GM18861 (cell line): Measurements from ENCODE around the gene TBCA.
"Not testable (repeated sequence)": the region's sequence is repeated elsewhere in the genome, so short reads cannot be mapped to it uniquely, and the experiment has no call there.

Experiments
- ATAC-seq: cut with Tn5 transposase; IDR thresholded peaks from one replicate; pipeline ENCODE4 v1.9.1; 2021; ENCODE audit not compliant: unreplicated experiment

Gene TBCA

DNA sequence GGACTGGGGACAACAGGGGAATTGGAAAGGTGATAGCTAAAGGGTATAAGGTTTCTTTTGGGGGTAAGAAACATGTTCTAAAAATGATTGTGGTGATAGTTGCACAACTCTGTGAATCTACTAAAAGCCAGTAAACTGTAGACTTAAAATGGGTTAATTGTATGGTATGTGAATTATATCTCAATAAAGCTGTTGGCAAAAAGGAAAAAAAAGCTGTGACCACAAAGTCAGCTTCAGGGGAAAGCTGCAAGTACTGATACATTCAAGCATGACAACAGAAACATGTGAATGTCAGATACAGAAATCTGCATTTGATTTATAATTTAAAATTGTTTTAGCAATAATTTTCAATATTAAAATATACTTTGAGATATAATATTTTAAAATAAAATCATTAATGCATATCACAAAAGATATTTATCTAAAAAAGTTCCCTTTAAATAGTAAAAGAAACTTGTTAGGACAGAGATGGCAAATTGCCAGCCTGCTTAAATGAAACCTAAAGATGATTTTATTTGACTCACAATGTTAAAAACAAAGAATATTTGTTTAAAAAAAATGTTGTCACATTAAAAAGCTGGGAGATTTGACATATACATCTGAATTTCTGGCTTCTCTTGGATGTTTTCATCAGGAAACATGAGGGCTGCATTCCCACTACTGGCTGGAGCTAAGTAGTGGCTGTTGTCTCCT is 66.0 kb downstream of the TBCA start:
- no peak for ATAC-seq

GRCh38 chr5:77709340-77709739 is 66.8 kb downstream of the TBCA start:
- ATAC-seq, result no peak

GRCh38 chr5:77707791-77708190 is 68.3 kb downstream of the TBCA start:
- ATAC-seq, result no peak

- not testable (repeated sequence) for ATAC-seq
Observed at GRCh38 chr5:77699569-77699968, 76.6 kb downstream of the TBCA start.

DNA sequence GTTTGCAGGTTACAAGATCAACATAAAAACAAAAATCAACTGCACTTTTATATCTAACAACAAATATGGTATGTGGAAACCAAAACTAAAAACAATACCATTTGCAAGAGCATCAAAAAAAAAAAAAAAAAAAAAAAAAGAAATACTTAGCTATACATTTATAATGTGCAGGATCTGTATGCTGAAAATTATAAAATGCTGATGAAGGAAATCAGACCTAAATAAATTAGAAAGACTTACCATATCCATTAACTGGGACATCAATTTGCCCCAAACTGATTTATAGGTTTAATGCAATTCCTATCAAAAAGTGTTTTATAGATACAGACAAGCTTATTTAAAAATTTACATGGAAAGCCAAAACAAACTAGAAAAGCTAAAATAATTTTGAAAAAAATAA is 77.2 kb downstream of the TBCA start:
- no peak for ATAC-seq

- no peak for ATAC-seq
Observed at GRCh38 chr5:77697692-77698091, 78.4 kb downstream of the TBCA start.

DNA sequence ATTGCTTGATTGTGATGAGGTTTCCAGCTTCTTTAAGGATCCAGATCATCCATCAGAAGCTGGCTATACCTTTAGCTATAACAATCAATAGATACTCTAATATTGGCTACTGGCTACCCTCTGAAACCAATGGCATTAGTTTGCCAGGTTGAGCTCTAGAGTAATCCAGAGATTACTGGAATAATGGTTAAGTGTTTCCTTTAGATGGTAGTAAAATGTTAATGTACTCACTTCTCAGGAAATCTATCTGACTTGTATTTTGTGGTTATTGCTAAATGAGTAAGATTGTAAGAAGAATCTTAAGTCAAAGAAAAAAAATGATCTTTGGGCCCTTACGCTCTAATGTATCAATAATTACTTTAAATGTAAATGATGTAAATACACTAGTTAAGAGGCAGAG is 80.0 kb downstream of the TBCA start:
- no peak for ATAC-seq

DNA sequence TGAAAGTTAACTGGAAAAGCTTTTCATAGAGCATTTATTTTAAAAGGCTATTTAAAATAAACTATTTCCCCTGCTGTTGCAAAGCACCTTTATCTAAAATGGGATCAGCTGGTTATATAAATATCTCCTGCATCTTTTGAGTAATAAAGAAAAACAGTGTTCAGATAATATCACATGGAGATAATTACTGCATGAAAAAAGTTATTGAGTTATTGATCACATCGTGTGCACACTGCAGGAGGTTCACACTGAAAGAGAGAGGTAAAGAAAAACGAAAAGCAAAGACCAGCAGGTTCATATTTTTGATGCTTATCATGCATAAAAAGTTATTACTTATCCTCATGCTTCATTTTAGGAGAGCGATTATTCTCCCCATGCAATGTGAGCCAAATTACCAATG is 82.2 kb downstream of the TBCA start:
- no peak for ATAC-seq

GRCh38 chr5:77683171-77683732 is 92.9 kb downstream of the TBCA start:
- no peak for ATAC-seq

GRCh38 chr5:77670526-77670925 is 105.6 kb downstream of the TBCA start:
- no peak for ATAC-seq

DNA sequence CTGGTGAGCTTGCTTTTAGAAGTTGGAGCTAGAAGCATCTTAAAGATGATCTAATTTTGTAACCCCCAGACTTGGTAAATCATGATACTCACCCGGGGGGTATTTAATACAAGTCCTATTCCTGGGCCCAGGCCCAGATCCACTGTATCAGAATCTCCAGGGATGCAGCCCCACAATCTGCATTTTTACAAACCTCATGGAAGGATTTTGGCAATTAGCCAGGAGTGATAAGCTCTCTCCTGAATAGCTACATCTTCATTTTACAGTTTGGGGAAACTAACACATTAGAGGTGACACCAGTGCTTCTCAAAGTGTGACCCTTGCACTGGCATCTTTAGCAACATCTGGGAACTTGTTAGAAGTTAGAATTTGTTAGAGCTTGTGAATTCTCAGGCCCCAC is 106.5 kb downstream of the TBCA start:
- no peak for ATAC-seq

DNA sequence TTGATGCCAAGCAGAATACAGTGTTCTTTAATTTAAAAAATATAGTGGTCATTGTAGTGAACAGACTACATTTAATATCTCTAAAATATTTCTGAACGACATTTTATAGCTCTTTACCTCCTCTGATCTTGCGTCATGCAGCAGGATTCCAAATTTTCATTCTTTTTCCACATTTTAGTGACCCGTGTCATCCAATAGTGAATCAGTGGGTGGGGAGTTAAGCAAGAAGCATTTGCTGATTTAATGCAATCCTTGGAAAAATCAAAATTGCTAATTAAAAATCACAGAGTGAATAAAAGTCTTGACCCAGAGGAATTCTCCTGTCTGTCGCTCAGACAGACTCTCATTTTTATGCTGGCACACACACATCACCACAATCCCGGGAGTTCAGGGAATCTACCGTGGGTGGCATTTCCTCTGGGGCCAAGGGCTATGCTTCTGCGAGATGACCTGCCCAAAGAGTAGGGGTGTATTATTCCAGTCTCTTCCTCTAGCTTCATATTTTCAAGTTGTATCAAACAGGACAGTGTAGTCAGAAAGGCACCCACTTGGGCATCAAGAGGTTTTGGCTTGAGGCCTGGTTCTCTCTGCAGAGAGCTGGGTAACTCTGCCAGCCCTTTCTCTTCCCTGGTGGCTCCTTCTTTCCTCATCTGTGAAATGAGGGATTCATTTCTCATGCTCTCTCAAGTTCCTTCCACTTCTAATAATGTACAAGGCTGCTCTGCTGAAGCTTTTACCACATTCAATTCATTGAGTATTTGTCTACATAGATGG is 112.9 kb downstream of the TBCA start:
- ATAC-seq, result no peak

- ATAC-seq, result no peak
Observed at GRCh38 chr5:77662635-77663034, 113.5 kb downstream of the TBCA start.

GRCh38 chr5:77658662-77659061 is 117.5 kb downstream of the TBCA start:
- no peak for ATAC-seq

DNA sequence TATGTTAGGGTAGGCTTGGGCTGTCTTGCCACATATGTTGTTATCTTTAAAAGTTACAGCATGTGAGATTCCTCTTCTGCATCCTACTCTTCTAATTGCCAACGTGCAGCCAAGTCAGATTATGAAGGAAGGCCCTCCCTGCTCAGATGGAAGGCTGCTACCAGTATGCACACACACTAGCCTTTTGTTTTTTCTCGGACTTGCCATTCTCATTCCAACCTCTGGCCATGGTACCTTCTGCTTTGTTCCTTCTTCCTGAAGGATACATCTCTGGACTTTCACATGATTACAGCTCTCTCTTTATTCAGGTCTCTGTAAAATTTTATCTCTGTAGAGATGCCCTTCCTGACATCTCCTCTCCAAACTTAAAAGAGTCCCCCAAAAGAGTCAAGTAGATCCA is 124.8 kb downstream of the TBCA start:
- ATAC-seq, result no peak

- no peak for ATAC-seq
Observed at GRCh38 chr5:77650686-77651085, 125.5 kb downstream of the TBCA start.

DNA sequence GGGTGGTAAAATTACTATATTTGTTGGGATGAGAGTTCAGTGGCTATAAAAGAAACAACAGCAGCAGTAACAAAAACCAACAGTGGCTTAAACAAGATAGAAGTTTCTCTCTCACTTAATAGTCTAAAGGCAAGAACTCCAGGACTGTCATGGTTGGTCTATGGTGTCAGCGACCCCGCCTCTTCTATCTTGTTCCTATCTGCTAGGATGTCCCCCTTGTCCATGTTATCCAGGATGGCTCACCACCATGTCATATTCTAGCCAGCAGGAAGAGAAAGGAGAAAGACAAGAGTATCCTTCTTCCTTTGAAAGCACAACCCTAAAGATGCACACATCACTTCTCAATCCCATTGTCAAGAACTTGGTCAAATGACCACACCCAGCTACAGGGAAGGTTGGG is 126.4 kb downstream of the TBCA start:
- ATAC-seq, result no peak

- ATAC-seq, result no peak
Observed at GRCh38 chr5:77645995-77646639, 130.0 kb downstream of the TBCA start.

DNA sequence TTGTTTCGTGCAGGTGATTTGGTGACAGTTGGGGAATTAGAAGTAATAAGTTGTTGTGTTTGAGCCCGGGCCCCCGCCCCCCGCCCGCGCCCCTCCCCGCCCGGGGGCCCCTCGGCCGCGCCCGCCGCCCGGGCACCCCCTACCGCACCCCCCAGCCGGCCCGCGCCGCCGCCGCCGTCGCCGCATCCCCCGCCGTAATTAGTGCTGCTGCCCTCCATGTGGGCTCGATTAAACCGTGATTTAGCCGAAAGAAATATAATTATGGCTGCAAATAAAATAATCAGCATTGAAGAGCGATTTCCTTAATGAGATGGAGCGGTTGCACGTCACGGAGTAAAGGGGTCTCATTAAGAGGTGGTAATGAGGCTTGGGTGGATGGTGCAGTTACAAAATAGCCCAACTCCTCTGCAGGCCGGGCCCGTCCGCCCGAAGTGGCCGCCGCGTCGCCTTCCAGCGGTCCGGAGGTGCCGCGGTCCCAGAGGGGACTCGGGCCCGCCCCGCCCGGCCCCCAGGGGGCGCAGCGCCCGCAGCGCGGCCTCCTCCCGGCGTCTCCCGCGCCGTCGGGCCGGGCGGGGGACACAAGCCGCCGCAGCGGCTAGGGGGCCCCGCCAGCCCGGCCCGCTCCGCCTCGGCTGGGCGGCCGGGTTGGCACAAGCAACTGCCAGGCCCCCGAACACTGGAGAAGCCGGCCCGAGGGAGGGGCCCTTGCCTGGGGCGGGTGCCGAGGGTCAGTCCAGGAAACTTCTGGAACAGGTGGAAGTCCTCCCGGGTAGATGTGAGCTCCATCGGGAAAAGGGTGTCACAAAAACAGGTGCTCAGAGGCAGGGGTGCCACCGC is 130.8 kb downstream of the TBCA start:
- ATAC-seq, result no peak

- ATAC-seq, result no peak
Observed at GRCh38 chr5:77644371-77645157, 131.6 kb downstream of the TBCA start.
